NCI-H2196 (cell line): ENCODE data around the gene SLC28A2.
"Not testable (repeated sequence)": the region's sequence is repeated elsewhere in the genome, so short reads cannot be mapped to it uniquely, and the experiment has no call there.

Source experiments
- DNase-seq: peaks from one replicate; lab custom pipeline; 2025; ENCODE audit not compliant: unreplicated experiment; lab: John Stamatoyannopoulos, UW

The SLC28A2 gene

GRCh38 chr15:45259796-45260195, 7.8 kb downstream of the SLC28A2 start:
- no peak for DNase-seq

- no peak for DNase-seq
Measured at GRCh38 chr15:45262906-45263461, 10.9 kb downstream of the SLC28A2 start.

GRCh38 chr15:45263854-45264253, 11.8 kb downstream of the SLC28A2 start:
- no peak for DNase-seq

DNA sequence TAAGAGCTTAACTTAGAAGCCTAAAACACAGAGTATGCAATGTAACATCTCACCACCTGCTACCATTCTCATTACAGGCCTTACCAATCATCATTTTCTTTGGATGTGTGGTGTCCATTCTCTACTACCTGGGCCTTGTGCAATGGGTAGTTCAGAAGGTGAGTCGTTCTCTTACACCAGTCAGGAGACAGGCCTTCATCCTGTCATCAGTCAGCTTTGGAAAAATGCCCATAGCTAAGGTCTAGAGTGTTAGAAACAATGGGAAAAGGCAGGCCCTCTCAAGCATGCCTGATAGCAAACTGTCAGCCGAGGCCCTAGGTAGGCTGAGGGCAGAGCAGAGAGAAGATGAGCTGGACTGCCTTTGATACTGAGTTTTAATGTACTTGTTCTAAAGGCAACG, 13.5 kb downstream of the SLC28A2 start:
- DNase-seq, result no peak

DNA sequence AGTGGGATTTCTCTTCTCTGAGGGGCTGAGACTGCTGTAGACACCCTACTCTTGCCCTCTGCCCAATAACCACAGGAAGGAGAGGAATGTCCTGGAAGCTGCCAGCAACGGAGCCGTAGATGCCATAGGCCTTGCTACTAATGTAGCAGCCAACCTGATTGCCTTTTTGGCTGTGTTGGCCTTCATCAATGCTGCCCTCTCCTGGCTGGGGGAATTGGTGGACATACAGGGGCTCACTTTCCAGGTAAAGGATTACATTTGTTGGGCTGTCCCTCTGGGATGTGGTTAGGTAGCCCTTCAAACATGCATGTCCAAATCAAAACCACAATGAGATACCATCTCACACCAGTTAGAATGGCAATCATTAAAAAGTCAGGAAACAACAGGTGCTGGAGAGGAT, 16.1 kb downstream of the SLC28A2 start:
- no peak for DNase-seq

DNA sequence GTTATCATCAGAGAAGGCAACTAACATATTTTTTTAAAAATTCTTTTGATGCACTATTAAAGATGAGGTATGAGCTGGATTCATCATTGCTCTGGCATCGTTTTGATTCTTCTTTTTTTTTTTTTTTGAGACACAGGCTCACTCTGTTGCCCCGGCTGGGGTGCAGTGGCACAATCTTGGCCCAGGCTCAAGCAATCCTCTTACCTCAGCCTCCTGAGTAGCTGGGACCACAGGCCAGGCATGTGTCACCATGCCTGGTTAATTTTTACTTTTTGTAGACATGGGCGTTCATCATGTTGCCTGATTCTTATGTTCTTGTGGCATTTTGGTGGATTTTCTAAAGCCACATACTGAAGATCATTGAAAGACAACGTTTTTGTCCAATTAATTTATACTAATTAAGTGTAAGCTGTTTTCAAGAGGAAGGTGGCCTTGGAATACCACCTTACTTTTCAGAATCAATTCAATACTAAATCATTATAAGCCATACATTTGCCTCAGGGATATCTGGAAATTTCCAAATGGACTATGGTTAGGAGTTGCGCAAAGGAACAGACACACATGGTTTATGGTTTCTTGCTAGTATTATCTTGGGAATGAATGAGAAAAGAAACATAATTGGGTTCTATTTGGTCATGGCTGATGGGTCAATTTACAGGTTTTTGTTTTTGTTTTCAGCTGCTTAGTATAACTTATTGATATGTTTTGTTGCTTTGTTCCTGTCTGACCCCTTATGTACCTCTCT, 22.8 kb downstream of the SLC28A2 start:
- no peak for DNase-seq

- peak; percentile 33 for DNase-seq
Measured at GRCh38 chr15:45276831-45277230, 24.8 kb downstream of the SLC28A2 start.

DNA sequence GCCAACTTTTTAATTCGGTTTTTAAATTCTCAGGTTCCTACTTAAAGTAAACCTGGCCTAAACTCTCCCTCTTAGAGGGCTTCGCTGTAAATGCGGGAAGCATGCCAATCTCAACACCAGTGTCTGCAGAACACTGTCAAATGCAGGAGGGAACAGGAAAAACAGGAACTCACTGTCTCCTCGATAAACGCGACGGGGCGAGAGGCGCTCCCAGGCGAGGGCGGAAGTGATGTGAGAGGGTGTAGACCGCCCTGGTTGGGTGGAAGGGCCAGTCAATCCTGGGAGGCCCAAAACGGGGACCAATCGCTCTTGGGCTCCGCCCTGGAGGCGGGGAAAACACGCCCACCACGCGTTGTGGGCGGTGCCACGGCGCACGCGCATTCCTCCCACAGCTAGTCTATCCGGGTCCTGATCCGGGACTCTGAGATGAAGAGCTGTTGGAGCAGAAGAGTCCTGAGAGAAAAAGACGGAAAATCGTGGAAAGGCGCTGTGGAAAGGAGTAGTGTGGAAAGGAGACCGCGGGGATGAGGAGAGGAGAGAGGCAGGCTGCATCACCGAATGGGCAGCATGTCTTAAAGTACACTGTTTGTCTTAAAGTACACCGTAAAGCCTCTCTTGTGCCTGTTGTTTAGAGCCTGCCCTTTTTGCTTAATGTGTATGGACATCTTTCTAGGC, 27.1 kb downstream of the SLC28A2 start:
- DNase-seq, result peak; percentile 88

GRCh38 chr15:45285413-45285812, 33.4 kb downstream of the SLC28A2 start:
- DNase-seq, result no peak

- DNase-seq, result peak; percentile 55
Measured at GRCh38 chr15:45287390-45287956, 35.4 kb downstream of the SLC28A2 start.

DNA sequence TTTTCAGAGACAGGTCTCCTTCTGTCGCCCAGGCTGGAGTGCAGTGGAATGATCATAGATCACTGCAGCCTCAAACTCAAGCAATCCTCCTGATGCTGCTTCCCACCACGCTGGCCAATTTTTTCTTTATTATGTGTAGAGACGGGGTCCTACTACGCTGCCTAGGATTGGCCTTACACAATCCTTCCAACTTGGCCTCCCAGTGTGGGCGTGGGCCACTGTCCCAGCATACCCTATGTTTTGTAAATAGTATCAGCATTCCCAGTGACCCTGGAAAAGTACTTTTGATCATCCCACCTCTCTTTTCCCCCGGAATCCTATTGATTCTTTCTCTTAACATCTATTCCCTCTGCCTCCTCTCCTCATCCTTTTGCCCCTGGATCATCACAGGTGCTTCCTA, 36.9 kb downstream of the SLC28A2 start:
- no peak for DNase-seq

DNA sequence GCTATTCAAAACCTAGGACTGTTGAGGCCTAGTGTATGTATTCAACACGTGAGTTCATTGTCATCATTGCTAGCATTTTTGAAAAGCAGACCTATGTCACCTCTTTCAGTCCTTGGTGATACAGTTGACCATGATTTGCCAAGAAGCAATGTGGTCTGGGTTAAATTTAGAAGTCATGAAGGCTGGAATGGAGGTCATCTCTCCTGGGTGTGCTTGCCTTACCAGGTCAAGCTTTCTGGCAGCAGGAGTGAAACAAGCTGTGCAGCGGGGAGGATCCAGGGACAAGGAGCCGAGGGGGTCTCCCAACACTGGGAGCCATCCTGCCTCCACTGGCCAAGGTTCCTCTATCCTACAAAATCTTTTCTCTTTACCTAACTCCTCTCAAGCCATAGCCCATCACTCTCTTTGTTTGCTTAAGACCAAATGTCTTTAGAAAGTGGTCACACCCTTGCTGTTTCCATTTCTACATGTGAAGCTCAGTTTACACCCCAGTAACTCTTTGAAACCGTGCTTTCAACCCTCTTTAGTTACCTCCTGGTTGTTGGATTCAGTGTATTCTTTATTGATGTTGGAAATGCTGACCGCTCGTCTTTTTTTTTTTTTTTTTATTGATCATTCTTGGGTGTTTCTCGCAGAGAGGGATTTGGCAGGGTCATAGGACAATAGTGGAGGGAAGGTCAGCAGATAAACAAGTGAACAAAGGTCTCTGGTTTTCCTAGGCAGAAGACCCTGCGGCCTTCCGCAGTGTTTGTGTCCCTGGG, 40.0 kb downstream of the SLC28A2 start:
- DNase-seq, result no peak

DNA sequence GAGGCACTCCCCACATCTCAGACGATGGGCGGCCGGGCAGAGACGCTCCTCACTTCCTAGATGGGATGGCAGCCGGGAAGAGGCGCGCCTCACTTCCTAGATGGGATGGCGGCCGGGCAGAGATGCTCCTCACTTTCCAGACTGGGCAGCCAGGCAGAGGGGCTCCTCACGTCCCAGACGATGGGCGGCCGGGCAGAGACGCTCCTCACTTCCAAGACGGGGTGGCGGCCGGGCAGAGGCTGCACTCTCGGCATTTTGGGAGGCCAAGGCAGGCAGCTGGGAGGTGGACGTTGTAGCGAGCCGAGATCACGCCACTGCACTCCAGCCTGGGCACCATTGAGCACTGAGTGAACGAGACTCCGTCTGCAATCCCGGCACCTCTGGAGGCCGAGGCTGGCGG, 41.3 kb downstream of the SLC28A2 start:
- DNase-seq, result not testable (repeated sequence)

DNA sequence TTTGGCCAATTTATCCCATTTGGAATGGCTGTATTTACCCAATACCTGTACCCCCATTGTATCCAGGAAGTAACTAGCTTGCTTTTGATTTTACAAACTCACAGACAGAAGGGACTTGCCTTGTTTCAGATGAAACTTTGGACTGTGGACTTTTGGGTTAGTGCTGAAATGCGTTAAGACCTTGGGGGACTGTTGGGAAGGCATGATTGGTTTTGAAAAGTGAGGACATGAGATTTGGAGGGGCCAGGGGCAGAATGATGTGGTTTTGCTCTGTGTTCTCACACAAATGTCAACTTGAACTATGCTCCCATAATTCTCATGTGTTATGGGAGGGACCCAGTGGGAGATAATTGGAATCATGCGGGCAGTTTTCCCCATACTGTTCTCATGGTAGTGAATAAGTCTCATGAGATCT, 46.9 kb downstream of the SLC28A2 start:
- DNase-seq, result not testable (repeated sequence)

DNA sequence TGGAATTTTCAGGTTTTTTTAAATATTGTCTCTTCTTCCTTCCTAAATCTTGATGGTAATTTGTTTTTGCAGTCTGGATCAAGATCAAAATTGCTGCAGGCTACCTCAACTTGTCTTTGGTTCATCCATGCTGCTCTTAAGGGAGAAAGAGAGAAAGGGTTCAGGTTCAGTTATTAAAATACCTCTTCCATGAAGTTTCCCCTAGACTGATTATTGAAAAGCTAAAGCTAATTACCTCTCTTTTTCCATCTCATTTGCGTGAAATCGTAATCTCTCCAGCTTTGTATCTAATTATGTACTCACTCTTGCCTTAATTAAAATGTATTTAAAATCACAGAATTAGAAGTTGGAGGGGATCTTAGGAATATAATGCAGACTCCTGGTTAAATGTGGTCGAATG, 52.7 kb downstream of the SLC28A2 start:
- DNase-seq, result no peak

DNA sequence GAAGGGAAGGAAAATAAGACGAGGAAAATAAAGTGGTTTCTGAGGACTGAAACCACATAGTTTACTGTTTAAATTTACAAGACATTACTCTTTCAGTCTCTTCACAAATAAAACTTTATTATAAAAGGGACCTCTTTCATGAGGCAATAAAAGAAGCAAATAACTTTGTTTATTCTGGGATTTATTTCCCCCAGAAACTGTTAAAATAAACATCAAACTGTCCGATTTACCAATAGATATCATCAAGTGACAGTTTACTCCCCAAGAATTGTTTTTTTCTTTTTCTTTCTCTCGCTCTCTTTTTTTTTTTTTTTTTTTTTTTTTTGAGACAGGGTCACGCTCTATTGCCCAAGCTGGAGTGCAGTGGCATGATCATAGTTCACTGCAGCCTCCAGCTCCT, 54.1 kb downstream of the SLC28A2 start:
- no peak for DNase-seq

DNA sequence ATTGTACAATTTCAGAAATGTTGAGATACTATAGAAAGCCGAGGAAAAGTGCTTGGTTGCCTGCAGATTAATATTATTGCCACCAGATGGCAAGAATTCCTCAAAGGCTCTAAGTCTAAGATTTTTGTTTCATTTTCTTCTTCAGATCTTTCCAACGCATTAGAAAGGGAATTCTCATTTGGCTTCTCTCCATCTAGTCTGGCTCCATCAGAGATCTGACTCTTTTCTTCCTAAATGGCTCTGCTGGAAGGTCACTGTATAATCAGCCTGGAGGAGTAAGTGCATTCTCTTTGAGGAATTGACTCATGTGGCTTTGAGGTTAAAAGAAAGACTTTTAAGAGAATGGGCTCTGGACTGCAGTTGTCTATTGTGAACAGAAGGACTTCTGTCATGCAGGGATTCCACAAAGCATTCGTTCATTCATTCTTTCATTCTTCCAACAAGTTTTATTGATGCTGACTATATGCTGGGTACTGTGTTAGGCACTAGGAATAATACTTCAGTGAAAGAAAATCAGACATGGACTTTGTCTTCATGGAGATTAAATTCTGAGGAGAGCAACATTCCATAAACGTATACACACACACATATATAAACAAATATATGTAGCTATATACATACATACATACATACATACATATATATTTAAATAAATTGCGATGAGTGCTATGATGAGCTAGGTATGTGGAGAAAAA, 55.3 kb downstream of the SLC28A2 start:
- DNase-seq, result no peak

GRCh38 chr15:45314117-45314516, 62.1 kb downstream of the SLC28A2 start:
- not testable (repeated sequence) for DNase-seq

GRCh38 chr15:45314960-45315359, 62.9 kb downstream of the SLC28A2 start:
- no peak for DNase-seq

DNA sequence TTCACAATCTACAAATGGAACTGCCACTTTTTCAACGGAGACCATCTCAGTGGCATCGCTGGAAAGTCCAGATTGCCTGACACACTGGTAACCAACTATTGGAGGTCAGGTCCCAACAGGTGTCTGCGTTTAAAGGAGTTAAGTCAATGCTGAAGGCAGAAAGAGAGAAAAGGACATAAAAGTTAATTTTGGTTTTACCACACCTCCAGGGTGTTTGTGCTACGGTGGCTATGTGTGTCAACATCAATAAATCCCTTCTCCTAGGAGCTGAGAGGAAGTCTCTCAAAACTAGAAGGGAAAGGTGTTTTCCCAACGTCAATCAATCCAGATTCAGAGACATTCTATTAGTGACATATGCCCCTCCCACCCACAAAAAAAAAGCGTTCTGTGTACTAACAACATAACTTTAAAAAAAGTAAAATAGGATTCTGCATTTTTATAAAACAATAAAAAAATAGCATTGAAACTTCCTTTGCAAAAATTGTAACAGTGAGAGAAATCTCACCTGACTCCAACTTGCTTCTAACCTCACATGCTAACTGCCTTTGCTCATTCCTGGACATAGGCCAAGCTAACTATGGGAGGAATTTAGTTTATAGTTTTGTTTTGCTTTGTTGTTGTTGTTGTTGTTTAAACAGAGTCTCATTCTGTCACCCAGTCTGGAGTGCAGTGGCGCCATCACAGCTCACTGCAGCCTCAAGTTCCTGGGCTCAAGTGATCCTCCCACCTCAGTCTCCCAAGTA, 67.6 kb downstream of the SLC28A2 start:
- DNase-seq, result no peak
